K562 (cell line): ENCODE data around the gene GPR139. TPM values are rescaled to one million over a fixed set of nuclear protein-coding genes. Genes with fewer than 3 reads are reported as not detected.

Experiments
- ATAC-seq: fragments of 200-7000 bp; cut with Tn5 transposase; 3 replicates; pipeline ENCODE4 v1.9.1; 2020; ENCODE audit warnings: moderate library complexity
- BruUV-seq: library from RNA; stranded (reverse); fragments of 400-500 nt; replicated peaks from 2 replicates; lab custom pipeline; 2021; lab: Mats Ljungman, UMichigan
- CTCF ChIA-PET: fragments of 300-600 bp; formaldehyde crosslinking; extraction: SDS; loops from one replicate; lab custom pipeline; 2021; ENCODE audit warnings: low intra/inter-chr PET ratio; lab: Yijun Ruan, JAX
- POLR2A ChIA-PET: fragments of 300-600, 350-650 bp; sonication (Branson Sonifier 250); formaldehyde crosslinking; extraction: SDS; loops from one replicate; lab custom pipeline; 2021; ENCODE audit warnings: antibody characterized with exemption, inconsistent platforms; lab: Yijun Ruan, JAX
- DNase-seq, 4 experiments: peaks; one replicate each; pipeline versions ENCODE4 v3.0.0 to v3.0.0-alpha.2; 2011 to 2018; ENCODE audit warnings: low spot score in 3 of 4, mixed read lengths in 3 of 4; ENCODE audit errors: extremely low read depth in 1 of 4
- FAIRE-seq: peaks from 2 replicates; lab custom pipeline; 2011; peaks lifted over from hg19 to GRCh38; lab: Jason Lieb, UNC
- H2AFZ ChIP-seq: 2 replicates; pipeline ENCODE4 v1.6.0; 2011; ENCODE audit warnings: low read depth, low read length, control low read depth, inconsistent platforms
- H3K27ac ChIP-seq: fragments of 200-600 bp; 3 replicates; pipeline ENCODE4 v1.8.0; 2011; ENCODE audit warnings: low read depth, mild to moderate bottlenecking, control low read depth, inconsistent platforms, low read length, moderate library complexity, mixed read lengths; ENCODE audit errors: extremely low read depth
- H3K27me3 ChIP-seq, 2 experiments: fragments of 300-600 bp in 1 of 2; 2 replicates in 1 of 2; 3 replicates in 1 of 2; pipeline versions ENCODE4 v1.6.0 to v1.8.0; 2011; ENCODE audit warnings: inconsistent platforms in 2 of 2, low read length in 2 of 2, mild to moderate bottlenecking in 1 of 2, mixed read lengths in 1 of 2, moderate library complexity in 1 of 2; ENCODE audit not compliant: control insufficient read depth in 2 of 2, insufficient read depth in 2 of 2
- H3K36me3 ChIP-seq: fragments of 300-600 bp; 3 replicates; pipeline ENCODE4 v1.8.0; 2011; ENCODE audit warnings: mild to moderate bottlenecking, low read length, inconsistent platforms; ENCODE audit not compliant: control insufficient read depth, insufficient read depth
- H3K4me1 ChIP-seq, 2 experiments: fragments of 200-600 bp in 1 of 2; replicated peaks in 1 of 2; 2 replicates in 1 of 2; 3 replicates in 1 of 2; pipeline versions ENCODE4 v1.5.1 to v1.8.0; 2011; ENCODE audit warnings: inconsistent platforms in 2 of 2, low read length in 2 of 2, mild to moderate bottlenecking in 1 of 2, mixed read lengths in 1 of 2, moderate library complexity in 1 of 2; ENCODE audit not compliant: control insufficient read depth in 2 of 2, insufficient read depth in 2 of 2
- H3K4me2 ChIP-seq: 2 replicates; pipeline ENCODE4 v1.6.1; 2011; ENCODE audit warnings: low read length, control low read depth, inconsistent platforms, mixed read lengths; ENCODE audit not compliant: insufficient read depth
- H3K4me3 ChIP-seq: fragments of 200-600 bp; sonication (generic), shearing (Covaris generic); 2 replicates; pipeline ENCODE4 v1.5.1; 2016; ENCODE audit warnings: control low read depth, inconsistent platforms
- H3K79me2 ChIP-seq: fragments of 200-600 bp; 3 replicates; pipeline ENCODE4 v1.8.0; 2011; ENCODE audit warnings: low read length, inconsistent platforms; ENCODE audit not compliant: control insufficient read depth, insufficient read depth
- H3K9ac ChIP-seq, 2 experiments: 2 replicates each; pipeline versions ENCODE4 v1.6.0 to v1.6.1; 2011; ENCODE audit warnings: low read depth in 2 of 2, low read length in 2 of 2, control low read depth in 1 of 2, inconsistent platforms in 1 of 2, mild to moderate bottlenecking in 1 of 2, mixed read lengths in 1 of 2; ENCODE audit not compliant: insufficient read depth in 1 of 2
- H3K9me1 ChIP-seq: one replicate; pipeline ENCODE4 v1.6.0; 2011; ENCODE audit warnings: inconsistent platforms, mild to moderate bottlenecking, low read length, moderate library complexity; ENCODE audit not compliant: control insufficient read depth, insufficient read depth
- H3K9me3 ChIP-seq: replicated peaks from 2 replicates; pipeline ENCODE4 v1.5.1; 2011; ENCODE audit warnings: low read depth, low read length, inconsistent platforms; ENCODE audit not compliant: control insufficient read depth, insufficient read depth
- H4K20me1 ChIP-seq: replicated peaks from 2 replicates; pipeline ENCODE4 v1.6.1; 2011; ENCODE audit warnings: low read length, inconsistent platforms, mixed read lengths; ENCODE audit not compliant: control insufficient read depth, insufficient read depth
- NCOR1 ChIP-seq: fragments of 450-650 bp; IDR thresholded peaks from 2 replicates; pipeline ENCODE4 v1.6.1; 2016; ENCODE audit warnings: mild to moderate bottlenecking, moderate library complexity
- NEUROD1 ChIP-seq: fragments of 150-350 bp; IDR thresholded peaks from 2 replicates; pipeline ENCODE4 v1.6.1; 2014; ENCODE audit warnings: borderline replicate concordance, low read length, low read depth; ENCODE audit not compliant: partially characterized antibody
- ZNF354B ChIP-seq: fragments of 250-450 bp; sonication (Bioruptor Pico); IDR thresholded peaks from 2 replicates; pipeline ENCODE4 v1.4.0; 2020
- ZNF699 ChIP-seq: fragments of 250-450 bp; sonication (Bioruptor Pico); IDR thresholded peaks from 2 replicates; pipeline ENCODE4 v1.8.0; 2021; ENCODE audit warnings: mild to moderate bottlenecking, moderate library complexity; ENCODE audit not compliant: insufficient replicate concordance
- WGBS: fragments of 100-300 bp; shearing (Covaris generic); methylation state at CpG from one replicate; pipeline ENCODE4 v1.1.6; 2016; ENCODE audit warnings: low coverage, mixed read lengths; ENCODE audit not compliant: insufficient coverage; ENCODE audit errors: missing lambda C conversion rate; 5-methylcytosine and 5-hydroxymethylcytosine counted together
- in situ Hi-C: fragments of 300-500 bp; cut with MboI; formaldehyde crosslinking; loops from 4 replicates; pipeline ENCODE4 v1.15.0; 2018; ENCODE audit warnings: inconsistent platforms, mixed read lengths
- intact Hi-C: fragments of 100-400 bp; cut with micrococcal nuclease; formaldehyde crosslinking; loops from 2 replicates; pipeline ENCODE4 v1.14.2; 2022
- polyA plus RNA-seq, 8 experiments: library from polyadenylated mRNA; depleted of rRNA in 4 of 8; stranded (reverse) in 5 of 8; unstranded in 3 of 8; fragments of >200 nt; fragmentation: Nextera tagmentation in 2 of 8; fragmentation: Illumina TruSeq in 1 of 8; extraction: Ambion mirVana in 2 of 8; extraction: Trizol in 1 of 8; gene quantifications; 2 replicates each; pipeline versions ENCODE4 v1.2.1 to v1.2.3, GENCODE V29; 2011 to 2014; ENCODE audit warnings: inconsistent platforms in 1 of 8, missing spikeins in 1 of 8
- total RNA-seq, 7 experiments: library from RNA; depleted of rRNA in 6 of 7; stranded (reverse); fragments of >200 nt in 6 of 7; fragmentation: Illumina TruSeq in 2 of 7; extraction: Trizol in 2 of 7; gene quantifications; 2 replicates each; pipeline versions ENCODE4 v1.2.1 to v1.2.3, GENCODE V29; 2011 to 2021; ENCODE audit warnings: low replicate concordance in 1 of 7
- TF ChIP-seq, protein P1 (sequence below), 2 experiments: fragments of 450-650 bp; formaldehyde crosslinking in 1 of 2; IDR thresholded peaks; 2 replicates each; pipeline versions ENCODE4 v1.4.0 to v1.6.1; 2014 to 2020; ENCODE audit warnings: mild to moderate bottlenecking in 2 of 2, borderline replicate concordance in 1 of 2, low read depth in 1 of 2
- TF ChIP-seq, protein P2 (sequence below): sonication (generic); formaldehyde crosslinking; IDR thresholded peaks from 2 replicates; pipeline ENCODE4 v1.8.0; 2022; ENCODE audit warnings: mild to moderate bottlenecking, missing genetic modification reagents, borderline replicate concordance

GPR139 gene
- total and polyA plus RNA-seq, 9 of the 15 experiments (the other 6 are each of a cell fraction or from before 2014, with no cell fraction given) = not detected

DNA sequence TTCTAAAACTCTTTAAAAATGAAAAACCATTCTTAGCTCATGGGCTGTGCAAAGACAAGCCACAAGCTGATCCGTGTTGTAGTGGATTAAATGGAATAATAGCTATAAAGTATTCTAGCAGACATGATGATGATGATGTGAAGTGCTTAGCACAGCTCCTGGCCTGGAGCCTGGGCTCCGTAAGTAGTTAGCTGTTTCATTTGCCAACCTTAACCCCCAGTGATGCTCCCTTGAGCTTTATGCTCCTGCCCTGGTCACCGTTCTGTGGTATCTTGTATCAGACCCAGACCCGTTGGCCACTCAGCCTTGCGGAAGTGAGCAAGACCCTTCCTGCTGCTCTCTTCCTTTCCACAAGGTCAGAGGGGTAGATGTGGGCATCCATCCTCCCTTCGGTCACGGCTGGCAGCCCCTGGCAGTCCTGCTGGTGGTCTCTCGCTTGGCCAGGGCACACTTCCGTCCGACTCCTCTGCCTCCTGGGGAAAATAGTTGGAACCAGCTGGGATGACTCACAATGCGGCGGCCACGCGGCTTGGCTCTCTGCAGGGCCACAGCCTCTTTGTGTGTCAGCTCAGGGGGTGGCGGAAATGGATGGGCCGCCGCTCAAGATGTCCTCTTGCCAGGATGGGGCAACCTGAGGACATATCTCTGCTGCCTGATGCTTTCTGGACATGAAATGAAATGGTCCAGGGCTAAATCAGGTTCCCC, 79.1 kb downstream of the GPR139 start:
- intact Hi-C loops = no loop called here
- H3K79me2 ChIP-seq = no peaks in the 10 kb centered on the region
- WGBS = 6% methylated on average over 13 of the region's 17 CpGs
- TF ChIP-seq, protein P1, sequence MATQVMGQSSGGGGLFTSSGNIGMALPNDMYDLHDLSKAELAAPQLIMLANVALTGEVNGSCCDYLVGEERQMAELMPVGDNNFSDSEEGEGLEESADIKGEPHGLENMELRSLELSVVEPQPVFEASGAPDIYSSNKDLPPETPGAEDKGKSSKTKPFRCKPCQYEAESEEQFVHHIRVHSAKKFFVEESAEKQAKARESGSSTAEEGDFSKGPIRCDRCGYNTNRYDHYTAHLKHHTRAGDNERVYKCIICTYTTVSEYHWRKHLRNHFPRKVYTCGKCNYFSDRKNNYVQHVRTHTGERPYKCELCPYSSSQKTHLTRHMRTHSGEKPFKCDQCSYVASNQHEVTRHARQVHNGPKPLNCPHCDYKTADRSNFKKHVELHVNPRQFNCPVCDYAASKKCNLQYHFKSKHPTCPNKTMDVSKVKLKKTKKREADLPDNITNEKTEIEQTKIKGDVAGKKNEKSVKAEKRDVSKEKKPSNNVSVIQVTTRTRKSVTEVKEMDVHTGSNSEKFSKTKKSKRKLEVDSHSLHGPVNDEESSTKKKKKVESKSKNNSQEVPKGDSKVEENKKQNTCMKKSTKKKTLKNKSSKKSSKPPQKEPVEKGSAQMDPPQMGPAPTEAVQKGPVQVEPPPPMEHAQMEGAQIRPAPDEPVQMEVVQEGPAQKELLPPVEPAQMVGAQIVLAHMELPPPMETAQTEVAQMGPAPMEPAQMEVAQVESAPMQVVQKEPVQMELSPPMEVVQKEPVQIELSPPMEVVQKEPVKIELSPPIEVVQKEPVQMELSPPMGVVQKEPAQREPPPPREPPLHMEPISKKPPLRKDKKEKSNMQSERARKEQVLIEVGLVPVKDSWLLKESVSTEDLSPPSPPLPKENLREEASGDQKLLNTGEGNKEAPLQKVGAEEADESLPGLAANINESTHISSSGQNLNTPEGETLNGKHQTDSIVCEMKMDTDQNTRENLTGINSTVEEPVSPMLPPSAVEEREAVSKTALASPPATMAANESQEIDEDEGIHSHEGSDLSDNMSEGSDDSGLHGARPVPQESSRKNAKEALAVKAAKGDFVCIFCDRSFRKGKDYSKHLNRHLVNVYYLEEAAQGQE (IDR thresholded peaks at IDR 0.05; ENCODE audit: borderline replicate concordance) = no peak
- TF ChIP-seq, protein P1 (CRISPR knock-in tag; IDR thresholded peaks at IDR 0.05; ENCODE audit: low read depth) = no peak
- TF ChIP-seq ZNF354B (CRISPR knock-in tag) (no peak), NCOR1 (no peak), NEUROD1 (no peak), ZNF699 (CRISPR knock-in tag) (no peak)
- TF ChIP-seq, protein P2, sequence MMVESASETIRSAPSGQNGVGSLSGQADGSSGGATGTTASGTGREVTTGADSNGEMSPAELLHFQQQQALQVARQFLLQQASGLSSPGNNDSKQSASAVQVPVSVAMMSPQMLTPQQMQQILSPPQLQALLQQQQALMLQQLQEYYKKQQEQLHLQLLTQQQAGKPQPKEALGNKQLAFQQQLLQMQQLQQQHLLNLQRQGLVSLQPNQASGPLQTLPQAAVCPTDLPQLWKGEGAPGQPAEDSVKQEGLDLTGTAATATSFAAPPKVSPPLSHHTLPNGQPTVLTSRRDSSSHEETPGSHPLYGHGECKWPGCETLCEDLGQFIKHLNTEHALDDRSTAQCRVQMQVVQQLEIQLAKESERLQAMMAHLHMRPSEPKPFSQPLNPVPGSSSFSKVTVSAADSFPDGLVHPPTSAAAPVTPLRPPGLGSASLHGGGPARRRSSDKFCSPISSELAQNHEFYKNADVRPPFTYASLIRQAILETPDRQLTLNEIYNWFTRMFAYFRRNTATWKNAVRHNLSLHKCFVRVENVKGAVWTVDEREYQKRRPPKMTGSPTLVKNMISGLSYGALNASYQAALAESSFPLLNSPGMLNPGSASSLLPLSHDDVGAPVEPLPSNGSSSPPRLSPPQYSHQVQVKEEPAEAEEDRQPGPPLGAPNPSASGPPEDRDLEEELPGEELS = no peak

More for the DNA sequence above, 79.1 kb downstream of the GPR139 start:
- Histone ChIP-seq H4K20me1 (no peaks in the 10 kb centered on the region), H3K27ac (no peak overlapping the region), H3K4me2 (no peak overlapping the region), H3K9me3 (no peaks in the 10 kb centered on the region), H3K4me1 (no peaks in the 10 kb centered on the region; a peak in 1 of 5 replicates), H3K9me1 (no peaks in the 10 kb centered on the region), H3K4me3 (no peak overlapping the region), H3K9ac (no peak overlapping the region), H2AFZ (no peak overlapping the region), H3K36me3 (no peaks in the 10 kb centered on the region), H3K27me3 (peaks cover 0 to 19% of the 10 kb centered on the region in 2 experiments; a peak in 3 of 5 replicates)
- in situ Hi-C loops = no loop called here
- BruUV-seq = no TSS peak
- ATAC-seq = no peak
- ChIA-PET CTCF (no interaction called here), POLR2A (interaction anchor here (0.9 kb wide), 1 partner anchor 10 kb away, joined by 4 read pairs; no protein-coding TSS in a partner anchor)
- FAIRE-seq = no peak
- DNase-seq = no peak
